ENCODE data around the gene ABLIM1.

ABLIM1 gene

GRCh38 chr10:114603948-114604347 is 54.1 kb downstream of the ABLIM1 start:
- no peak overlapping the region for H3K4me3 ChIP-seq (ENCODE audit: low read depth, low read length)
- no peak for DNase-seq (ENCODE audit: low read depth)
- TF ChIP-seq, protein P1, sequence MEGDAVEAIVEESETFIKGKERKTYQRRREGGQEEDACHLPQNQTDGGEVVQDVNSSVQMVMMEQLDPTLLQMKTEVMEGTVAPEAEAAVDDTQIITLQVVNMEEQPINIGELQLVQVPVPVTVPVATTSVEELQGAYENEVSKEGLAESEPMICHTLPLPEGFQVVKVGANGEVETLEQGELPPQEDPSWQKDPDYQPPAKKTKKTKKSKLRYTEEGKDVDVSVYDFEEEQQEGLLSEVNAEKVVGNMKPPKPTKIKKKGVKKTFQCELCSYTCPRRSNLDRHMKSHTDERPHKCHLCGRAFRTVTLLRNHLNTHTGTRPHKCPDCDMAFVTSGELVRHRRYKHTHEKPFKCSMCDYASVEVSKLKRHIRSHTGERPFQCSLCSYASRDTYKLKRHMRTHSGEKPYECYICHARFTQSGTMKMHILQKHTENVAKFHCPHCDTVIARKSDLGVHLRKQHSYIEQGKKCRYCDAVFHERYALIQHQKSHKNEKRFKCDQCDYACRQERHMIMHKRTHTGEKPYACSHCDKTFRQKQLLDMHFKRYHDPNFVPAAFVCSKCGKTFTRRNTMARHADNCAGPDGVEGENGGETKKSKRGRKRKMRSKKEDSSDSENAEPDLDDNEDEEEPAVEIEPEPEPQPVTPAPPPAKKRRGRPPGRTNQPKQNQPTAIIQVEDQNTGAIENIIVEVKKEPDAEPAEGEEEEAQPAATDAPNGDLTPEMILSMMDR (IDR thresholded peaks at IDR 0.05; ENCODE audit: low read depth, low read length, missing control alignments) = no peak

- no peak overlapping the region for H3K4me3 ChIP-seq (ENCODE audit: low read depth, low read length)
- DNase-seq (ENCODE audit: low read depth) = no peak
- TF ChIP-seq, protein P1 (IDR thresholded peaks at IDR 0.05; ENCODE audit: low read depth, low read length, missing control alignments) = no peak
These were observed 54.8 kb downstream of the ABLIM1 start for GRCh38 chr10:114603303-114603702.

DNA sequence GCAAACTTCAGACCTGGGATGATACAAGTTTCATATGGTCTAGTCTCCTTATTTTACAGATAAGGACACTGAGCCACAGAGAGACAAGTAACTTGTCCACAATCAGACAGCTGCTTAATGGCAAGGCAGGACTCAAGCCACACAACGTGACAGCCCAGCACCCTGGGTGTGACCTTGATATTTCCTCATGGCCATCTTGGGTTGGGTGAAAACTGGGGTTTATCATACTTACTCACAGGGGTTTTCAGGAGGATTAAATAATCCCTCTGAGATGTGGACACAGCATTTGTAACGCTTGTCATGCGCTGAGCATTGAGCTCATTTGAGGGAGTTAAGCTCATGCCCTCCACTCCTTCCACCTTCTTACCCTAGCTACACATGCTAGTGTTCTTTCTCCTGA is 58.0 kb downstream of the ABLIM1 start:
- H3K4me3 ChIP-seq (ENCODE audit: low read depth, low read length) = no peak overlapping the region
- TF ChIP-seq, protein P1 (IDR thresholded peaks at IDR 0.05; ENCODE audit: low read depth, low read length, missing control alignments) = no peak
- no peak for DNase-seq (ENCODE audit: low read depth)

- H3K4me3 ChIP-seq (ENCODE audit: low read depth, low read length) = no peak overlapping the region
- TF ChIP-seq, protein P1 (IDR thresholded peaks at IDR 0.05; ENCODE audit: low read depth, low read length, missing control alignments) = no peak
- DNase-seq (ENCODE audit: low read depth) = no peak
These were observed 61.3 kb downstream of the ABLIM1 start for GRCh38 chr10:114596793-114597192.

DNA sequence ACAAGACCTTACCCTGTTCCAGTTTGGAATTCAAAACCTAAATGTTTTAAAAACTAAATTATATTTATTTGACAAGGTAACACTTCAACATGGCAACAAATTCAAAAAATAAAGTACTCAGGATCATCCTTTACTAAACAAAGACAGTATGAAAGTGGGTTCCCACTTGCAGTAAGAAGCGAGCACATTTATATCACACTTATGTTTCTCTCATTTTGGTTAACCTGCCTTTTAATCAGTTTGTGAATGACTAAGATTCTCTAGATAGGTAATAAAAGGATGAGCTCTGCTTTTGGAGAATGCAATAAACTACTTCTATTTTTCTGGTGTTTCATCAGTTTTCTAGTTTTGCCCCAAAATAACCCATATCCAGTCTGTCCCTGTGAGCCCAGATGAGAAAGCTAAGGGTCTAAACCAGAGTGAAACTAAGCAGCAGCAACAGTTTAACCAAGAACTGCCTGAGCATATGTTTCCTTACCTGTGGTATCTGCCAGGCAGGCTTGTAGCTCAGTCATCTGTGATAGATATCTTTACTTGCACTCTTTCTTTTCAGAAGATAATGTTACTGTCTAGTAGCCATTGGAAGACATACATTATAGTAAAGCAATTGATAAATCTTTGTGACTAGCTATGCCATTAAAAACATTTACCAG is 64.1 kb downstream of the ABLIM1 start:
- H3K4me3 ChIP-seq (ENCODE audit: low read depth, low read length) = no peak overlapping the region
- TF ChIP-seq, protein P1 (IDR thresholded peaks at IDR 0.05; ENCODE audit: low read depth, low read length, missing control alignments) = no peak
- no peak for DNase-seq (ENCODE audit: low read depth)

- no peak for DNase-seq (ENCODE audit: low read depth)
- no peak overlapping the region for H3K4me3 ChIP-seq (ENCODE audit: low read depth, low read length)
These were observed 64.8 kb downstream of the ABLIM1 start for GRCh38 chr10:114593240-114593792.

More at GRCh38 chr10:114593240-114593792, 64.8 kb downstream of the ABLIM1 start:
- TF ChIP-seq, protein P1 (IDR thresholded peaks at IDR 0.05; ENCODE audit: low read depth, low read length, missing control alignments) = no peak
